ENCODE measurements around the gene TCEAL5. TPM values are rescaled to one million over a fixed set of nuclear protein-coding genes. Genes with fewer than 3 reads are reported as not detected.

The TCEAL5 gene
- total RNA-seq, 1 donor from 2014 or later: not detected

Other genes with a start within 250 kb of the TCEAL5 start
- not detected for gene BEX1, start 212.6 kb downstream of the TCEAL5 start, total RNA-seq
- not detected for gene NXF3, start 183.6 kb downstream of the TCEAL5 start, total RNA-seq
- 11.0 TPM for gene BEX4, start 61.6 kb downstream of the TCEAL5 start, total RNA-seq
- gene TCEAL8, start 21.6 kb downstream of the TCEAL5 start, total RNA-seq: 39.1 TPM
- 2.0 TPM for gene BEX2, start 34.2 kb upstream of the TCEAL5 start, total RNA-seq
- gene TCEAL7, start 53.5 kb upstream of the TCEAL5 start, total RNA-seq: not detected
- gene TCEAL9, start 79.8 kb upstream of the TCEAL5 start, total RNA-seq: 20.9 TPM
- 32.1 TPM for gene BEX3, start 99.8 kb upstream of the TCEAL5 start, total RNA-seq
- 1.5 TPM for gene RAB40A, start 242.7 kb upstream of the TCEAL5 start, total RNA-seq

Data from ascending aorta (tissue), 1 donor.